Activated naive CD4-positive, alpha-beta T cell treated with anti-CD3 and anti-CD28 coated beads for 36 hours (primary cell): ENCODE results near the gene PEX14. TPM values are rescaled to one million over a fixed set of nuclear protein-coding genes. Genes with fewer than 3 reads are reported as not detected.

Source experiments
- CTCF ChIA-PET: fragments of 350-600 bp; sonication (Branson Sonifier 250); formaldehyde crosslinking; loops from one replicate; lab custom pipeline; 2021; ENCODE audit warnings: antibody characterized with exemption; lab: Charles Lee
- DNase-seq: peaks from one replicate; pipeline ENCODE4 v3.0.0-alpha.2; 2020
- H3K27ac Mint-ChIP-seq: one replicate; pipeline ENCODE4 v1.8.0; 2021; ENCODE audit warnings: mild to moderate bottlenecking, mixed read lengths
- H3K27me3 Mint-ChIP-seq: one replicate; pipeline ENCODE4 v1.8.0; 2021; ENCODE audit warnings: low read depth, mixed read lengths
- H3K36me3 Mint-ChIP-seq: one replicate; pipeline ENCODE4 v1.8.0; 2021; ENCODE audit warnings: low read depth, mixed read lengths
- H3K4me1 Mint-ChIP-seq: one replicate; pipeline ENCODE4 v1.8.0; 2021; ENCODE audit warnings: low read depth, mixed read lengths
- H3K4me3 Mint-ChIP-seq: one replicate; pipeline ENCODE4 v1.8.0; 2021; ENCODE audit warnings: mild to moderate bottlenecking, moderate library complexity, mixed read lengths
- H3K9me3 Mint-ChIP-seq: one replicate; pipeline ENCODE4 v1.8.0; 2021; ENCODE audit warnings: mixed read lengths
- intact Hi-C: fragments of 100-400 bp; cut with micrococcal nuclease; formaldehyde crosslinking; loops from one replicate; pipeline ENCODE4 v1.15.1; 2023
- total RNA-seq, 2 experiments: library from RNA; stranded (reverse); gene quantifications; one replicate each; pipeline ENCODE4 v1.2.3, GENCODE V29; 2021

PEX14 gene
- total RNA-seq, 2 experiments from 2014 or later, result 15.8 to 17.2 TPM

GRCh38 chr1:10596780-10597179 lies 122.0 kb downstream of the PEX14 start:
- intact Hi-C loops, result no loop called here
- Mint-ChIP-seq H3K4me1 (no peaks in the 10 kb centered on the region), H3K27me3 (no peaks in the 10 kb centered on the region), H3K36me3 (peaks cover 8% of the 10 kb centered on the region), H3K27ac (no peak overlapping the region), H3K4me3 (no peak overlapping the region), H3K9me3 (no peaks in the 10 kb centered on the region)
- DNase-seq, result no peak
- CTCF ChIA-PET, result no interaction called here

- Mint-ChIP-seq H3K4me1 (no peaks in the 10 kb centered on the region), H3K27ac (no peak overlapping the region), H3K9me3 (no peaks in the 10 kb centered on the region), H3K27me3 (no peaks in the 10 kb centered on the region), H3K36me3 (peaks cover 9% of the 10 kb centered on the region), H3K4me3 (no peak overlapping the region)
- no peak for DNase-seq
- intact Hi-C loops, result no loop called here
- CTCF ChIA-PET, result interaction anchor here (0.9 kb wide), 1 partner anchor 10 kb away, joined by 4 read pairs; no protein-coding TSS in a partner anchor
These were observed 123.0 kb downstream of the PEX14 start for GRCh38 chr1:10597492-10598388.

- no peak overlapping the region for H3K4me3 Mint-ChIP-seq
- DNase-seq, result no peak
- peaks cover 11% of the 10 kb centered on the region for H3K36me3 Mint-ChIP-seq
- H3K4me1 Mint-ChIP-seq, result no peaks in the 10 kb centered on the region
- H3K27me3 Mint-ChIP-seq, result no peaks in the 10 kb centered on the region
- no peak overlapping the region for H3K27ac Mint-ChIP-seq
- CTCF ChIA-PET, result interaction anchor here (0.6 kb wide), 1 partner anchor 489 kb away, joined by 5 read pairs; no protein-coding TSS in a partner anchor
- H3K9me3 Mint-ChIP-seq, result no peaks in the 10 kb centered on the region
- intact Hi-C loops, result no loop called here
These were observed 123.6 kb downstream of the PEX14 start for GRCh38 chr1:10598389-10598702.

- Mint-ChIP-seq H3K27me3 (no peaks in the 10 kb centered on the region), H3K9me3 (no peaks in the 10 kb centered on the region), H3K4me1 (no peaks in the 10 kb centered on the region), H3K4me3 (no peak overlapping the region), H3K27ac (no peak overlapping the region), H3K36me3 (peaks cover 12% of the 10 kb centered on the region)
- no peak for DNase-seq
- intact Hi-C loops, result no loop called here
- CTCF ChIA-PET, result interaction anchor here (0.6 kb wide), 1 partner anchor 490 kb away, joined by 5 read pairs; no protein-coding TSS in a partner anchor
These were observed 124.6 kb downstream of the PEX14 start for GRCh38 chr1:10599194-10599861.

- H3K9me3 Mint-ChIP-seq, result no peaks in the 10 kb centered on the region
- H3K27me3 Mint-ChIP-seq, result no peaks in the 10 kb centered on the region
- intact Hi-C loops, result no loop called here
- H3K4me1 Mint-ChIP-seq, result no peaks in the 10 kb centered on the region
- H3K4me3 Mint-ChIP-seq, result no peak overlapping the region
- no peak for DNase-seq
- peaks cover 12% of the 10 kb centered on the region for H3K36me3 Mint-ChIP-seq
- CTCF ChIA-PET, result no interaction called here
- H3K27ac Mint-ChIP-seq, result no peak overlapping the region
These were observed 126.8 kb downstream of the PEX14 start for GRCh38 chr1:10601342-10602070.

- no peak for DNase-seq
- Mint-ChIP-seq H3K27ac (no peak overlapping the region), H3K27me3 (no peaks in the 10 kb centered on the region), H3K4me1 (no peaks in the 10 kb centered on the region), H3K36me3 (peaks cover 12% of the 10 kb centered on the region), H3K9me3 (no peaks in the 10 kb centered on the region), H3K4me3 (no peak overlapping the region)
- CTCF ChIA-PET, result interaction anchor here (0.6 to 1.9 kb wide), 2 partner anchors 95 to 138 kb away, joined by 3 to 5 read pairs; no protein-coding TSS in a partner anchor
- intact Hi-C loops, result no loop called here
These were observed 128.2 kb downstream of the PEX14 start for GRCh38 chr1:10602936-10603335.

- Mint-ChIP-seq H3K4me1 (no peaks in the 10 kb centered on the region), H3K27me3 (no peaks in the 10 kb centered on the region), H3K4me3 (no peak overlapping the region), H3K27ac (no peak overlapping the region), H3K36me3 (peaks cover 8% of the 10 kb centered on the region), H3K9me3 (no peaks in the 10 kb centered on the region)
- no peak for DNase-seq
- intact Hi-C loops, result no loop called here
- CTCF ChIA-PET, result no interaction called here
These were observed 130.2 kb downstream of the PEX14 start for GRCh38 chr1:10604966-10605365.

GRCh38 chr1:10606064-10606463 lies 131.3 kb downstream of the PEX14 start:
- no peaks in the 10 kb centered on the region for H3K27me3 Mint-ChIP-seq
- H3K4me1 Mint-ChIP-seq, result no peaks in the 10 kb centered on the region
- intact Hi-C loops, result no loop called here
- no peaks in the 10 kb centered on the region for H3K9me3 Mint-ChIP-seq
- H3K27ac Mint-ChIP-seq, result no peak overlapping the region
- CTCF ChIA-PET, result interaction anchor here (0.8 kb wide), 1 partner anchor 40 kb away, joined by 6 read pairs; no protein-coding TSS in a partner anchor
- no peak for DNase-seq
- H3K36me3 Mint-ChIP-seq, result peaks cover 7% of the 10 kb centered on the region
- no peak overlapping the region for H3K4me3 Mint-ChIP-seq

- Mint-ChIP-seq H3K4me3 (no peak overlapping the region), H3K9me3 (no peaks in the 10 kb centered on the region), H3K27ac (no peak overlapping the region), H3K36me3 (peaks cover 4% of the 10 kb centered on the region), H3K4me1 (no peaks in the 10 kb centered on the region), H3K27me3 (no peaks in the 10 kb centered on the region)
- CTCF ChIA-PET, result no interaction called here
- intact Hi-C loops, result no loop called here
- DNase-seq, result no peak
These were observed 132.5 kb downstream of the PEX14 start for GRCh38 chr1:10607228-10607627.

- Mint-ChIP-seq H3K36me3 (peaks cover 3% of the 10 kb centered on the region), H3K4me3 (no peak overlapping the region), H3K27ac (no peak overlapping the region), H3K9me3 (no peaks in the 10 kb centered on the region), H3K4me1 (no peaks in the 10 kb centered on the region), H3K27me3 (no peaks in the 10 kb centered on the region)
- intact Hi-C loops, result no loop called here
- DNase-seq, result no peak
- CTCF ChIA-PET, result interaction anchor here (0.6 to 0.7 kb wide), 2 partner anchors 86 to 110 kb away, joined by 4 read pairs; no protein-coding TSS in a partner anchor
These were observed 133.9 kb downstream of the PEX14 start for GRCh38 chr1:10608690-10609089.

- peaks cover 3% of the 10 kb centered on the region for H3K36me3 Mint-ChIP-seq
- no peak for DNase-seq
- no peak overlapping the region for H3K4me3 Mint-ChIP-seq
- no peaks in the 10 kb centered on the region for H3K9me3 Mint-ChIP-seq
- no peaks in the 10 kb centered on the region for H3K27me3 Mint-ChIP-seq
- no peaks in the 10 kb centered on the region for H3K4me1 Mint-ChIP-seq
- no peak overlapping the region for H3K27ac Mint-ChIP-seq
- CTCF ChIA-PET, result no interaction called here
- intact Hi-C loops, result no loop called here
These were observed 136.3 kb downstream of the PEX14 start for GRCh38 chr1:10610901-10611600.
